PFSK-1 (cell line): ENCODE measurements around the gene EFCC1.

Experiments used
- POLR2AphosphoS5 ChIP-seq: IDR thresholded peaks from 2 replicates; pipeline ENCODE4 v1.6.1; 2012; ENCODE audit warnings: low read depth, mild to moderate bottlenecking, control low read depth, low read length, moderate library complexity
- SIN3A ChIP-seq: IDR thresholded peaks from 2 replicates; pipeline ENCODE4 v1.6.1; 2012; ENCODE audit warnings: mild to moderate bottlenecking, low read length, moderate library complexity, borderline replicate concordance; ENCODE audit not compliant: insufficient read depth
- TAF1 ChIP-seq: IDR thresholded peaks from 2 replicates; pipeline ENCODE4 v1.6.1; 2012; ENCODE audit warnings: low read length, control low read depth, borderline replicate concordance; ENCODE audit not compliant: insufficient read depth
- TF ChIP-seq, protein P1 (sequence below), 2 experiments: IDR thresholded peaks; 2 replicates each; pipeline versions ENCODE4 v1.6.1 to v1.8.0; 2011 to 2012; ENCODE audit warnings: low read depth in 2 of 2, low read length in 2 of 2, control low read depth in 1 of 2, inconsistent platforms in 1 of 2, mild to moderate bottlenecking in 1 of 2, moderate library complexity in 1 of 2; ENCODE audit not compliant: insufficient read depth in 1 of 2

DNA sequence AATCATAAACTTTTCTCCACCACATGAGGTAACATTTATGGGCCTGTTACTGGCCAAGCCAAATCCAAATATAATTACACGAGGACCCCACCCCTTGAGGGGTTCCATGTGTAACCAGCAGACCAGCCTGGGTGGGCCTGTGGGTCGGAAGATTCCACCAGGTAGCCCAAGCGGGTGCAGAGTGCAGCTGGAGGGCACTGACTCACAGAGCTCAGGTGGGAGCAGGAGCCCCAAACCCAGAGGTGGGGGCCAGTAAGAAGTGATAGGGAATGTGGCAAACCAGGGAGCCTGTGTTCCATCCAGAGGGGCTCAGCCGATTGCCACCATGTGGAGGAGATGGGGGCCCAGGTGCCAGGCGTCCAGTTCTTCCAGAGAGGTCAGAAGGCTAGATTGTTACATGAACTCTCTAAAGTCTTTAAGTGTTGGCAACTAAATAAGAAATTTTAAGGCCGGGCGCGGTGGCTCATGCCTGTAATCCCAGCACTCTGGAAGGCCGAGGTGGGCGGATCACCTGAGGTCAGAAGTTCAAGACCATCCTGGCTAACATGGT, 62.1 kb downstream of the EFCC1 start:
- no peak for TF ChIP-seq TAF1
- TF ChIP-seq POLR2AphosphoS5 = no peak
- no peak for TF ChIP-seq SIN3A
- TF ChIP-seq, protein P1, sequence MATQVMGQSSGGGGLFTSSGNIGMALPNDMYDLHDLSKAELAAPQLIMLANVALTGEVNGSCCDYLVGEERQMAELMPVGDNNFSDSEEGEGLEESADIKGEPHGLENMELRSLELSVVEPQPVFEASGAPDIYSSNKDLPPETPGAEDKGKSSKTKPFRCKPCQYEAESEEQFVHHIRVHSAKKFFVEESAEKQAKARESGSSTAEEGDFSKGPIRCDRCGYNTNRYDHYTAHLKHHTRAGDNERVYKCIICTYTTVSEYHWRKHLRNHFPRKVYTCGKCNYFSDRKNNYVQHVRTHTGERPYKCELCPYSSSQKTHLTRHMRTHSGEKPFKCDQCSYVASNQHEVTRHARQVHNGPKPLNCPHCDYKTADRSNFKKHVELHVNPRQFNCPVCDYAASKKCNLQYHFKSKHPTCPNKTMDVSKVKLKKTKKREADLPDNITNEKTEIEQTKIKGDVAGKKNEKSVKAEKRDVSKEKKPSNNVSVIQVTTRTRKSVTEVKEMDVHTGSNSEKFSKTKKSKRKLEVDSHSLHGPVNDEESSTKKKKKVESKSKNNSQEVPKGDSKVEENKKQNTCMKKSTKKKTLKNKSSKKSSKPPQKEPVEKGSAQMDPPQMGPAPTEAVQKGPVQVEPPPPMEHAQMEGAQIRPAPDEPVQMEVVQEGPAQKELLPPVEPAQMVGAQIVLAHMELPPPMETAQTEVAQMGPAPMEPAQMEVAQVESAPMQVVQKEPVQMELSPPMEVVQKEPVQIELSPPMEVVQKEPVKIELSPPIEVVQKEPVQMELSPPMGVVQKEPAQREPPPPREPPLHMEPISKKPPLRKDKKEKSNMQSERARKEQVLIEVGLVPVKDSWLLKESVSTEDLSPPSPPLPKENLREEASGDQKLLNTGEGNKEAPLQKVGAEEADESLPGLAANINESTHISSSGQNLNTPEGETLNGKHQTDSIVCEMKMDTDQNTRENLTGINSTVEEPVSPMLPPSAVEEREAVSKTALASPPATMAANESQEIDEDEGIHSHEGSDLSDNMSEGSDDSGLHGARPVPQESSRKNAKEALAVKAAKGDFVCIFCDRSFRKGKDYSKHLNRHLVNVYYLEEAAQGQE (IDR thresholded peaks at IDR 0.05; ENCODE audit: insufficient read depth in 1 of 2, low read depth in 2 of 2, low read length in 2 of 2) = no peak
